Measurements from ENCODE around the gene KLHL8.
"Not testable (repeated sequence)": the region's sequence is repeated elsewhere in the genome, so short reads cannot be mapped to it uniquely, and the experiment has no call there.

KLHL8 gene

DNA sequence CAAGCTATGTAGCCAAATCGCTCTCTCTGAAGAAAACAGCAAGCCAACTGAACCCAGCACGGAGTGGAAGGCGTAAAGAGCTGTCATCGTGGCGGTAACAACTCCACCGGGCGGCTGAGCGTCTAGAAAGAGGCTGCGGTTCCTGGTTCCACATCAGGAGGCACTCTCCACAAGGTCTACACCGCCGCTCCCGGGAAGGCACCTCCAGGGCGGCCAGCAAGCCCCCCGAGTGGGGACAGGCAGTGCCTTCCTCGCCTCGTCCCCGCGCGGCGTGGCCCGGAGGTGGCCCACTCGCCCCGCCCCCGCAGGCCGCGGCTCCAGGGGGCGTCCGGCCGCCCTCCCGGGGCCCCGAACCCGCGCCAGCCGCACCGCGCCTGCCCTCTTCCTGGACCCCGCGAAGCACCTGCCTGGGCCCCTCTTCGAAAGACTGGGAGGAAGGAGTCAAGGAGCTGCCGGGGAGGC lies 755 bp downstream of the KLHL8 start:
- TF ChIP-seq JUND (IDR thresholded peaks at IDR 0.05; ENCODE audit: low read depth), result no peak
- DNase-seq (ENCODE audit: low read depth in 1 of 2, low spot score in 1 of 2), result peak in 1 of 2 experiments; percentile 22
- in situ Hi-C loops (cut with HindIII; ENCODE audit: low pct_unique_long_range_greater_than_20kb, low sequenced_read_pairs), result no loop called here

DNA sequence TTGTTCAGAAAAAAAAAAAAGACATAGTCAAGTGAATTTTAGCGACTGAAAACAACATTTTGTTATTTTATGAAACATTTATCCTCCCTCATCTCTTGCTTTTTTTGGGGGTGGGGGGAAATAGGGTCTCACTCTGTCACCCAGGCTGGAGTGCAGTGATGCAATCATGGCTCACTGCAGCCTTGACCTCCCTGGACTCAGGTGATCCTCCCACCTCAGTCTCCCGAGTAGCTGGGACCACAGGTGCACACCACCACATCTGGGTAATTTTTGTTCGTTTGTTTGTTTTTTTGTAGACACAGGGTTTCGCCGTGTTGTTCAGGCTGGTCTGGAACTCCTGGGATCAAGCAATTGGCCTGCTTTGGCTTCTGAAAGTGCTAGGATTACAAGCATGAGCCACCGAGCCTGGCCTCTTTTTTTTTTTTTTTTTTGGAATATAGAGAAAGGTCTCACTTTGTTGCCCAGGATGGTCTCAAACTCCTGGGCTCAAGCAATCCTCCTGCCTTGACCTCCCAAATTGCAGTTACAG lies 3.1 kb downstream of the KLHL8 start:
- DNase-seq (ENCODE audit: low read depth in 1 of 2, low spot score in 1 of 2); in situ Hi-C loops (cut with HindIII; ENCODE audit: low pct_unique_long_range_greater_than_20kb, low sequenced_read_pairs): not testable (repeated sequence)

DNA sequence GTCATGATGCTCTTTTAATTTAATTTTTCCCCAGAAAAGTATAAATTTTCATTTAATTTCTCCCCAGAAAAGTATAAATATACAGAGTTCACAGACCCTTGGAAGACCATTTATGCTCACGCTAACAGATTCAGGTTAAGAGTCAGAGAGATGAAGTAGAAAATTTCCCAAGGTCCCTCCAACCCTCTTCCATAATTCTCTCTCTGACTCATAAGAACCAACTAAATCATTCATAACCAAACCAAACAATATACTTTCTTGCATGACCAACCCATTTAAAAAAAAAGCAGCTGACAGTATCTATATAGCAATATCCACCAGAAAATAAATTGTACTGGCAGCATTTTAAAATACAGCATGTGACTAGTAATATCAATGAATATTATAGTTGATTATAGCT lies 3.9 kb downstream of the KLHL8 start:
- no peak for TF ChIP-seq JUND (IDR thresholded peaks at IDR 0.05; ENCODE audit: low read depth)
- in situ Hi-C loops (cut with HindIII; ENCODE audit: low pct_unique_long_range_greater_than_20kb, low sequenced_read_pairs), result no loop called here
- no peak for DNase-seq (ENCODE audit: low read depth in 1 of 2, low spot score in 1 of 2)

DNA sequence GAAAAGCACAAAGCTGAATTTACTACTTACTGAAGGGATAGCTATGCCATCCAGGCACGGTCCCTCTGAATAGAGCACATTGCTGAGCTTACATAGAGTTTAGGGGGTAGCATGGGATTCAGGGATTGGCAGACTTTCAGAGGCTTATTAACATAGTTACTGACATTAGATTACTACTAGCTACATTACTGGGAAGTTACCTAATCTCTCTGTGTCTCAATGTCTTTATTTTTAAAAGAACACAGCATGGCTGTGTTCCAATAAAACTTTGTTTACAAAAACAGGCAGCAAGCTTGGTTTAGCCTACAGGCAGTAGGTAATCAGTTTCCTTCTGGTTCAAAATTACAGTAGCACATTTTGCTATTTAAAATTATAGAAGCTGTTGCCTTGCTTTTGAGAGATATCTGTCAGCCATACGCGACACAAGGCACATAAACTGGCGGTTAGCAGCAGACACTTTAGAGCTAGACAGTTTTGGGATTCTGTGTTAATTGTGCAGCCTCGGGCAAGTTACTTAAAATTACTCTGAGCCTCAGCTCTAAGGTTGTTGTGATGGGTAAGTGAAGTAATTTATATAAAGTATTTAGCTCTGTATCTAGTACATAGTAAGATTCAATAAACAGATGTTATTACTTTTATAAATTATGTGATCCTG lies 6.9 kb downstream of the KLHL8 start:
- no peak for TF ChIP-seq JUND (IDR thresholded peaks at IDR 0.05; ENCODE audit: low read depth)
- in situ Hi-C loops (cut with HindIII; ENCODE audit: low pct_unique_long_range_greater_than_20kb, low sequenced_read_pairs), result no loop called here
- DNase-seq (ENCODE audit: low read depth in 1 of 2, low spot score in 1 of 2), result no peak

DNA sequence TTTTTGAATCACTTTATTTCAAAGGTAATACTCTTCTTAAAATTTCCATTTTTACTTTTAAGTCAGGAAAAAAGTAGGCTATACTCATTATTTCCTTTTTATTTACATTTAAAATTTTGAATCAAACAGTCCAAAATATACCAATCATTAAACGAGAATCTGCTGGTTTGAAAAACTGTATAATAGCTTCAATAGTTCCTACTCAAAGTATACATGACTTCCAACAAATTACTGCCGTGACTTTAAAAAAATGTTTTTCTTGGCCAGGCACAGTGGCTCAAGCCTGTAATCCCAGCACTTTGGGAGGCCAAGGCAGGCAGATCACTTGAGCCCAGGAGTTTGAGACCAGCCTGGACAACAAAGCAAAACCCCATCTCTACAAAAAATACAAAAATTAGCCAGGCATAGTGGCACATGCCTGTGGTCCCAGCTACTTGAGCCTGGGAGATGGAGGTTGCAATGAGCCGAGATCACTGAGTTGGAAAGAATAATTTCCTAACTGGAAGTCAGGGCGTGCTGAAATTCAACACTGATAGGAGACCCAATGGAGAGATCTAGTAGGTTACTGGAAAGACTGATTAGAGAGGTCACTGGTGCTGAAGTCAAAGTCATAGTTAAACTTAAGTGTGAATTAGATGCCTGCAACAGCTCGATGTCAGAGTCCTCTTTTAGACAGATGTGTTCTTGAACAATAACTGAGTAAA lies 9.0 kb downstream of the KLHL8 start:
- no peak for TF ChIP-seq JUND (IDR thresholded peaks at IDR 0.05; ENCODE audit: low read depth)
- no peak for DNase-seq (ENCODE audit: low read depth in 1 of 2, low spot score in 1 of 2)
- in situ Hi-C loops (cut with HindIII; ENCODE audit: low pct_unique_long_range_greater_than_20kb, low sequenced_read_pairs), result no loop called here

DNA sequence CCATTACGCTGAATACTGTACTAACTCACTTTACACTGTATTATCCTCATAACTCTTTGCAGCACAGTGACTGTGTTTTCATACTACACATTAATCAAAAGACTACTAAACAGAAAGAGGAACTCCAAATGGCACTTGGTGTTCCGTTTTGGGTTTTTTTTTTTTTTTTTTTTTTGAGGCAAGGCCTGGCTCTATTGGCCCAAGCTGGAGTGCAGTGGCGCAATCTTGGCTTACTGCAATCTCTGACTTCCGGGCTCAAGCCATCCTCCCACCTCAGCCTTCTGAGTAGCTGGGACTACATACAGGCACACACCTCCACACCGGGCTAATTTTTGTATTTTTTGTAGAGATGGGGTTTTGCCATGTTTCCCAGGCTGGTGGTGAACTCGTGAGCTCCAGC lies 10.7 kb downstream of the KLHL8 start:
- no peak for DNase-seq (ENCODE audit: low read depth in 1 of 2, low spot score in 1 of 2)
- TF ChIP-seq JUND (IDR thresholded peaks at IDR 0.05; ENCODE audit: low read depth), result no peak
- in situ Hi-C loops (cut with HindIII; ENCODE audit: low pct_unique_long_range_greater_than_20kb, low sequenced_read_pairs), result no loop called here

DNA sequence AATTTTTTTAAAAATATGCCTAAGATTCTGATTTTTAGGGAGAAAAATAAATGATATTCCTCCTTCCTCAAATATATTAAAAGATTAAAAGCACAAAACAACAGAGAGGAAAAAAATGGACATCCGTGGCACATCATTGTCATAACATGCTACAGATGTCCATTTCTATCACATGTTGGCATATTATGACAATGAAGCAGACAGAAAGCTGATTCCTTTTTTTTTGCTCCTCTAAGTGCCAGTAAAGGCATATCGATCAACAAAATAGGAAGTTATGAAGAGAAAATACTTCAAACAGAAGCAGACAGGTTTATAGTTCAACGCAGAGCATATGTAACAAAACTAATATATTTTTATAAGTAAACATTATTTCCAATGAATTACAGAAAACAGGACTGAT lies 11.2 kb downstream of the KLHL8 start:
- in situ Hi-C loops (cut with HindIII; ENCODE audit: low pct_unique_long_range_greater_than_20kb, low sequenced_read_pairs), result no loop called here
- no peak for TF ChIP-seq JUND (IDR thresholded peaks at IDR 0.05; ENCODE audit: low read depth)
- no peak for DNase-seq (ENCODE audit: low read depth in 1 of 2, low spot score in 1 of 2)

DNA sequence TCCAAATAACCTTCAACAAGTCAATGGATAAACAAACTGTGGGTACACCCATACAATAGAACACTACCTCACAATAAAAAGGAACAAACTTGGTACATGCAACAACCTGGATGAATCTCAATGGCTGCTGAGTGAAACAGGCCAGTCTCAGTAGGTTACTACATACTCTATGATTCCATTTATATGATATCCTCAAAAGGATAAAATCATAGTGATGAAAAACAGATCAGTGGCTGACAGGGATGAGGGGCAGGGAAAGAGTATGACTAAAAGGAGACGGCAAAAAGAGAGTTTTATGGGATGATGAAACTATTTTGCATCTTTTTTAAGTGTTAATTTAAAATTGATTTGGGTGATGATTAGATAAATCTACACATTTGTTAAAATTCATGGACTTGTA lies 15.9 kb downstream of the KLHL8 start:
- DNase-seq (ENCODE audit: low read depth in 1 of 2, low spot score in 1 of 2), result no peak
- in situ Hi-C loops (cut with HindIII; ENCODE audit: low pct_unique_long_range_greater_than_20kb, low sequenced_read_pairs), result no loop called here
- no peak for TF ChIP-seq JUND (IDR thresholded peaks at IDR 0.05; ENCODE audit: low read depth)

DNA sequence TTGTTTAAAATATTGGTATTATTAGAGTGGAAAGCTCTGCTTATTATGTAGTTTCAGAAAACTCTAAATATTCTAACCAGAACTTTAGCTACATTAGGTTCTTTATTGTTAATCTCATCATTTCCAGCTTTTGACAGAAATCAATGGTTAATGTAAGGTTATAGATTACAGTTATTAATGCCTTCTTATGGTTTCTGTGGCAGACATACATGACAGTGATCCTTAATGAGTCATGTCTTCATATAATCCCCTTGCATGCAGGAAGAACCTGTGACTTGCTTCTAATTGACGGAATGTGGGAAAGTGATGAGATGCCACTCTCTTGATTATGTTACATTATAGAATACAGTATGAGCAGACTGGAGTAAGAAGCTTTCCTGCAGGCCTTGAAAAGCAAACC lies 23.5 kb downstream of the KLHL8 start:
- TF ChIP-seq JUND (IDR thresholded peaks at IDR 0.05; ENCODE audit: low read depth), result no peak
- in situ Hi-C loops (cut with HindIII; ENCODE audit: low pct_unique_long_range_greater_than_20kb, low sequenced_read_pairs), result no loop called here
- DNase-seq (ENCODE audit: low read depth in 1 of 2, low spot score in 1 of 2), result no peak

DNA sequence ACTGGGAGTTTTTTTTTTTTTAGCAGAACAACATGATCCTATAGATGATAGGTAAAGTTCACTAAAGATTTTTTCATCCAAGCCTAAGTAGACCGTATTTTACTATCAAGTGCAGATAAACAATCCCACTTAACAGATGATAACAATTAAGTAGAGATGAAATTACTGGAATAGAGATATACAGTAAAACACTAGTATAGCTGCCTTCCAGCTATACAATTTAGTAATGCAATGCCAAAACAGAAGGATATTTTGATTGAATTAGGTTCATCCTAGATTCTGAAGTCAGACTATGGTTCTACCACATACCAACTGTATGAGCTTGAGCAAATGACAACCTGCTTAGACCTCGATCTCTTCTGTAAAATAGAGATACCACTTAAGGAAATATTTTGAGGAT lies 24.3 kb downstream of the KLHL8 start:
- in situ Hi-C loops (cut with HindIII; ENCODE audit: low pct_unique_long_range_greater_than_20kb, low sequenced_read_pairs), result no loop called here
- no peak for TF ChIP-seq JUND (IDR thresholded peaks at IDR 0.05; ENCODE audit: low read depth)
- DNase-seq (ENCODE audit: low read depth in 1 of 2, low spot score in 1 of 2), result no peak

DNA sequence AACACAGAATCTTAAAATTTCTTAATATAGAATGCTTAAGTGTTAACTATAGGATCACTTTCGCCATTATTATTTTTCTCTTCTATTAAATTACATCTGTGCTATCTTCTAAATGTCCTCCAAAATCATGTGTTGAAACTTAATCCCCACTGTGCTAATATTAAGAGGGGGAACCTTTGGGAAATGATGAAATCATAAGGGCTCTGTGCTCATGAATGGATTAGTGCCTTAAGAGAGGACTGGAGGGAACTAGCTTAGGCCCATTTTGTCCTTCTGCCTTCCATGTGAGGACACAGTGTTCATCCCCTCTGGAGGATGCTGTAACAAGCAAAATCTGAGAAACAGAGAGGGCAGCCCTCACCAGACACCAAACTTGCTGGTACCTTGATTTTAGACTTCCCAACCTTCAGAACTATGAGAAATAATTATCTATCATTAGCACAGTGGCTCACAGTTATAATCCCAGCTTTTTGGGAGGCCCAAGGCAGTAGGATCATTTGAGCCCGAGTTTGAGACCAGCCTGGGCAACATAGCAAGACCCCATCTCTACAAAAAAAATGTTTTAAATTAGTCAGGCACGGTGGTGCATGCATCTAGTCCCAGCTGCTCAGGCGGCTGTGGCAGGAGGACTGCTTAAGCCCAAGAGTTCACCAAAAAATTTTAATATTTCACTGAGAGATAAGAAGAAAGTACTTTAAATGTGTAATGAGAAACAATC lies 26.3 kb downstream of the KLHL8 start:
- no peak for TF ChIP-seq JUND (IDR thresholded peaks at IDR 0.05; ENCODE audit: low read depth)
- in situ Hi-C loops (cut with HindIII; ENCODE audit: low pct_unique_long_range_greater_than_20kb, low sequenced_read_pairs), result no loop called here
- no peak for DNase-seq (ENCODE audit: low read depth in 1 of 2, low spot score in 1 of 2)

DNA sequence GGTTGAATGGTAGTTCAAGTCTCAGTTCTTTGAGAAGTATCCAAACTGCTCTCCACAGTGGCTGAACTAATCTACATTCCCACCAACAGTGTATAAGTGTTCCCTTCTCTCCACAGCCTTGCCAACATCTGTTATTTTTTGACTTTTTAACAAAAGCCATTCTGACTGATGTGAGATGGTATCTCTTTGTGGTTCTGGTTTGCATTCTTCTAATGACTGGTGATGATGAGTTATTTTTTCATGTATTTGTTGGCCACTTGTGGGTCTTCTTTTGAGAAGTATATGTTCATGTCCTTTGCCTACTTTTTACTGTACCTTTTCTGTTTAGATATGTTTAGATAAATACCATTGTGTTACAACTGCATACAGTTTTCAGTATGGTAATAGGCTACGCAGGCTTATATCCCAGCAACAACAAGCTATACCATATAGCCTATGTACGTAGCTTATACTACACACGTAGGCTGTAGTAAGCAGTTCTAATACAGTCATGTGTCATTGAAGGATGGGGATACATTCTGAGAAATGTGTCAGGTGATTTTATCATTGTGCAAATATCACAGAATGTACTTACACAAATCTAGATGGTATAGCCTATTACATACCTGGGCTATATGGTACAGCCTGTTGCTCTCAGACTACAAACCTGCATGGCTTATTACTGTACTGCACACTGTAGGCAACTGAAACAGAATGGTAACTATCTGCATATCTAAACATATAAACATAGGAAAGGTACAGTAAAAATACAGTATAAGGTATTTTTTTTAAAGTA lies 28.1 kb downstream of the KLHL8 start:
- in situ Hi-C loops (cut with HindIII; ENCODE audit: low pct_unique_long_range_greater_than_20kb, low sequenced_read_pairs), result no loop called here
- no peak for TF ChIP-seq JUND (IDR thresholded peaks at IDR 0.05; ENCODE audit: low read depth)
- peak in 1 of 2 experiments; percentile 29 for DNase-seq (ENCODE audit: low read depth in 1 of 2, low spot score in 1 of 2)

All from T47D (cell line).